GM23338 (cell line): ENCODE measurements around the gene SPATA13. TPM values are rescaled to one million over a fixed set of nuclear protein-coding genes. Genes with fewer than 3 reads are reported as not detected.

ENCODE experiments used
- ATAC-seq: fragments of 200-7000 bp; cut with Tn5 transposase; 3 replicates; pipeline ENCODE4 v1.9.1; 2020
- DNase-seq: peaks from one replicate; pipeline ENCODE4 v3.0.0-alpha.2; 2015; ENCODE audit warnings: low spot score
- H2AFZ ChIP-seq: fragments of 200-600 bp; sonication (generic); 2 replicates; pipeline ENCODE4 v1.8.0; 2016; ENCODE audit warnings: antibody characterized with exemption, mild to moderate bottlenecking, moderate library complexity
- H3F3A ChIP-seq: fragments of 200-600 bp; sonication (generic); replicated peaks from 2 replicates; pipeline ENCODE4 v1.8.0; 2017; ENCODE audit warnings: antibody characterized with exemption, mixed run types, low read depth
- H3K27ac ChIP-seq: fragments of 200-600 bp; sonication (generic); 2 replicates; pipeline ENCODE4 v1.6.1; 2016; ENCODE audit warnings: low read depth
- H3K27me3 ChIP-seq: fragments of 200-600 bp; sonication (generic); 2 replicates; pipeline ENCODE4 v1.8.0; 2016; ENCODE audit warnings: mild to moderate bottlenecking, mixed run types, moderate library complexity; ENCODE audit not compliant: insufficient read depth
- H3K36me3 ChIP-seq: fragments of 200-600 bp; sonication (generic); 2 replicates; pipeline ENCODE4 v1.8.0; 2016; ENCODE audit warnings: mild to moderate bottlenecking; ENCODE audit not compliant: insufficient read depth
- H3K4me1 ChIP-seq: fragments of 200-600 bp; sonication (generic); 2 replicates; pipeline ENCODE4 v1.8.0; 2016; ENCODE audit warnings: mild to moderate bottlenecking, moderate library complexity; ENCODE audit not compliant: insufficient read depth
- H3K4me2 ChIP-seq: fragments of 200-600 bp; sonication (generic); 2 replicates; pipeline ENCODE4 v1.7.1; 2017; ENCODE audit warnings: mixed run types
- H3K4me3 ChIP-seq: fragments of 200-600 bp; sonication (generic); 2 replicates; pipeline ENCODE4 v1.6.1; 2016; ENCODE audit warnings: mixed run types
- H3K79me2 ChIP-seq: fragments of 200-600 bp; sonication (generic); replicated peaks from 2 replicates; pipeline ENCODE4 v1.8.0; 2017; ENCODE audit warnings: mild to moderate bottlenecking; ENCODE audit not compliant: insufficient read depth
- H3K9me2 ChIP-seq: fragments of 200-600 bp; sonication (generic); 2 replicates; pipeline ENCODE4 v1.8.0; 2017; ENCODE audit not compliant: insufficient read depth
- H4K20me1 ChIP-seq: fragments of 200-600 bp; sonication (generic); replicated peaks from 2 replicates; pipeline ENCODE4 v1.8.0; 2017; ENCODE audit warnings: mild to moderate bottlenecking; ENCODE audit not compliant: insufficient read depth
- H3K27ac Mint-ChIP-seq: 2 replicates; pipeline ENCODE4 v1.8.0; 2020; ENCODE audit warnings: inconsistent platforms, mild to moderate bottlenecking, moderate library complexity, mixed read lengths
- H3K27me3 Mint-ChIP-seq: 3 replicates; pipeline ENCODE4 v1.8.0; 2022; ENCODE audit warnings: low read depth, mild to moderate bottlenecking, moderate library complexity, mixed read lengths, inconsistent platforms; ENCODE audit not compliant: insufficient read depth, poor library complexity
- H3K36me3 Mint-ChIP-seq: 3 replicates; pipeline ENCODE4 v1.8.0; 2021; ENCODE audit warnings: low read depth, mild to moderate bottlenecking, inconsistent platforms, moderate library complexity, mixed read lengths
- H3K4me1 Mint-ChIP-seq: 3 replicates; pipeline ENCODE4 v1.8.0; 2020; ENCODE audit warnings: mild to moderate bottlenecking, inconsistent platforms, mixed read lengths
- H3K4me3 Mint-ChIP-seq: 3 replicates; pipeline ENCODE4 v1.8.0; 2021; ENCODE audit warnings: moderate library complexity, mild to moderate bottlenecking, inconsistent platforms, mixed read lengths
- H3K9me3 Mint-ChIP-seq: 3 replicates; pipeline ENCODE4 v1.8.0; 2020; ENCODE audit warnings: moderate library complexity, mild to moderate bottlenecking, inconsistent platforms, mixed read lengths
- CREB1 ChIP-seq: fragments of 250-450 bp; sonication (Bioruptor Pico); IDR thresholded peaks from 2 replicates; pipeline ENCODE4 v1.5.0; 2020; ENCODE audit warnings: low read depth, mild to moderate bottlenecking, moderate library complexity
- EZH2 ChIP-seq: fragments of 200-600 bp; sonication (generic); IDR thresholded peaks from one replicate; pipeline ENCODE4 v1.8.0; 2017; ENCODE audit warnings: antibody characterized with exemption, mild to moderate bottlenecking, low read depth; ENCODE audit not compliant: unreplicated experiment
- EZH2phosphoT487 ChIP-seq: fragments of 200-600 bp; sonication (generic); IDR thresholded peaks from one replicate; pipeline ENCODE4 v1.8.1; 2018; ENCODE audit warnings: antibody characterized with exemption; ENCODE audit not compliant: unreplicated experiment
- JUNB ChIP-seq: IDR thresholded peaks from one replicate; pipeline ENCODE4 v1.6.1; 2016; ENCODE audit warnings: antibody characterized with exemption; ENCODE audit not compliant: unreplicated experiment
- NANOG ChIP-seq: IDR thresholded peaks from 2 replicates; pipeline ENCODE4 v1.6.1; 2016; ENCODE audit warnings: antibody characterized with exemption, borderline replicate concordance
- POLR2AphosphoS5 ChIP-seq: IDR thresholded peaks from 2 replicates; pipeline ENCODE4 v1.6.1; 2016; ENCODE audit warnings: antibody characterized with exemption, low read depth
- STAT1 ChIP-seq: IDR thresholded peaks from one replicate; pipeline ENCODE4 v1.6.1; 2016; ENCODE audit warnings: antibody characterized with exemption; ENCODE audit not compliant: unreplicated experiment
- ZNF114 ChIP-seq: fragments of 250-450 bp; sonication (Bioruptor Pico); IDR thresholded peaks from 2 replicates; pipeline ENCODE4 v1.5.0; 2020; ENCODE audit warnings: mild to moderate bottlenecking, moderate library complexity
- ZNF331 ChIP-seq: fragments of 250-450 bp; sonication (Bioruptor Pico); IDR thresholded peaks from 2 replicates; pipeline ENCODE4 v1.5.0; 2020; ENCODE audit warnings: low read depth, mild to moderate bottlenecking, moderate library complexity
- polyA plus RNA-seq: library from polyadenylated mRNA; unstranded; fragments of >200 nt; fragmentation: Nextera tagmentation; extraction: Ambion mirVana; gene quantifications from 2 replicates; pipeline ENCODE4 v1.2.1, GENCODE V29; 2016
- total RNA-seq: library from RNA; depleted of rRNA; stranded (reverse); fragments of >200 nt; shearing (Covaris generic); gene quantifications from 2 replicates; pipeline ENCODE4 v1.2.3, GENCODE V29; 2014
- TF ChIP-seq, protein P1 (sequence below): IDR thresholded peaks from one replicate; pipeline ENCODE4 v1.6.1; 2018; ENCODE audit warnings: antibody characterized with exemption; ENCODE audit not compliant: unreplicated experiment
- TF ChIP-seq, protein P2 (sequence below), 2 experiments: fragments of 200-600 bp in 1 of 2; sonication (generic) in 1 of 2; conservative IDR thresholded peaks; 2 replicates each; pipeline versions ENCODE4 v1.5.1 to v1.6.1; 2016 to 2017; ENCODE audit warnings: antibody characterized with exemption in 2 of 2, low read depth in 2 of 2, mild to moderate bottlenecking in 2 of 2, moderate library complexity in 1 of 2
- TF ChIP-seq, protein P3 (sequence below): IDR thresholded peaks from 2 replicates; pipeline ENCODE4 v1.6.1; 2016; ENCODE audit warnings: antibody characterized with exemption
- TF ChIP-seq, protein P4 (sequence below): fragments of 250-450 bp; sonication (Bioruptor Pico); IDR thresholded peaks from 2 replicates; pipeline ENCODE4 v1.5.0; 2020; ENCODE audit warnings: mild to moderate bottlenecking, moderate library complexity

SPATA13 gene
- total and polyA plus RNA-seq, 2 experiments from 2014 or later: 11.9 to 45.7 TPM

GRCh38 chr13:24348385-24348784 is 187.9 kb downstream of the SPATA13 start:
- no peak overlapping the region for H3K27ac Mint-ChIP-seq
- ATAC-seq (no peak), DNase-seq (no peak)
- Histone ChIP-seq H3K4me2 (no peak overlapping the region), H3K36me3 (no peaks in the 10 kb centered on the region), H3K27ac (no peak overlapping the region), H3K79me2 (no peaks in the 10 kb centered on the region), H3K9me2 (no peaks in the 10 kb centered on the region), H3K27me3 (no peaks in the 10 kb centered on the region), H3K4me3 (no peak overlapping the region), H2AFZ (no peak overlapping the region), H4K20me1 (no peaks in the 10 kb centered on the region), H3K4me1 (no peaks in the 10 kb centered on the region), H3F3A (no peaks in the 10 kb centered on the region)
- H3K36me3 Mint-ChIP-seq: no peaks in the 10 kb centered on the region
- H3K9me3 Mint-ChIP-seq: no peaks in the 10 kb centered on the region
- H3K27me3 Mint-ChIP-seq: peaks cover 3% of the 10 kb centered on the region
- H3K4me3 Mint-ChIP-seq: no peak overlapping the region
- no peaks in the 10 kb centered on the region for H3K4me1 Mint-ChIP-seq
- TF ChIP-seq, protein P1, sequence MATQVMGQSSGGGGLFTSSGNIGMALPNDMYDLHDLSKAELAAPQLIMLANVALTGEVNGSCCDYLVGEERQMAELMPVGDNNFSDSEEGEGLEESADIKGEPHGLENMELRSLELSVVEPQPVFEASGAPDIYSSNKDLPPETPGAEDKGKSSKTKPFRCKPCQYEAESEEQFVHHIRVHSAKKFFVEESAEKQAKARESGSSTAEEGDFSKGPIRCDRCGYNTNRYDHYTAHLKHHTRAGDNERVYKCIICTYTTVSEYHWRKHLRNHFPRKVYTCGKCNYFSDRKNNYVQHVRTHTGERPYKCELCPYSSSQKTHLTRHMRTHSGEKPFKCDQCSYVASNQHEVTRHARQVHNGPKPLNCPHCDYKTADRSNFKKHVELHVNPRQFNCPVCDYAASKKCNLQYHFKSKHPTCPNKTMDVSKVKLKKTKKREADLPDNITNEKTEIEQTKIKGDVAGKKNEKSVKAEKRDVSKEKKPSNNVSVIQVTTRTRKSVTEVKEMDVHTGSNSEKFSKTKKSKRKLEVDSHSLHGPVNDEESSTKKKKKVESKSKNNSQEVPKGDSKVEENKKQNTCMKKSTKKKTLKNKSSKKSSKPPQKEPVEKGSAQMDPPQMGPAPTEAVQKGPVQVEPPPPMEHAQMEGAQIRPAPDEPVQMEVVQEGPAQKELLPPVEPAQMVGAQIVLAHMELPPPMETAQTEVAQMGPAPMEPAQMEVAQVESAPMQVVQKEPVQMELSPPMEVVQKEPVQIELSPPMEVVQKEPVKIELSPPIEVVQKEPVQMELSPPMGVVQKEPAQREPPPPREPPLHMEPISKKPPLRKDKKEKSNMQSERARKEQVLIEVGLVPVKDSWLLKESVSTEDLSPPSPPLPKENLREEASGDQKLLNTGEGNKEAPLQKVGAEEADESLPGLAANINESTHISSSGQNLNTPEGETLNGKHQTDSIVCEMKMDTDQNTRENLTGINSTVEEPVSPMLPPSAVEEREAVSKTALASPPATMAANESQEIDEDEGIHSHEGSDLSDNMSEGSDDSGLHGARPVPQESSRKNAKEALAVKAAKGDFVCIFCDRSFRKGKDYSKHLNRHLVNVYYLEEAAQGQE: no peak
- no peak for TF ChIP-seq ZNF114 (CRISPR knock-in tag)
- TF ChIP-seq, protein P2, sequence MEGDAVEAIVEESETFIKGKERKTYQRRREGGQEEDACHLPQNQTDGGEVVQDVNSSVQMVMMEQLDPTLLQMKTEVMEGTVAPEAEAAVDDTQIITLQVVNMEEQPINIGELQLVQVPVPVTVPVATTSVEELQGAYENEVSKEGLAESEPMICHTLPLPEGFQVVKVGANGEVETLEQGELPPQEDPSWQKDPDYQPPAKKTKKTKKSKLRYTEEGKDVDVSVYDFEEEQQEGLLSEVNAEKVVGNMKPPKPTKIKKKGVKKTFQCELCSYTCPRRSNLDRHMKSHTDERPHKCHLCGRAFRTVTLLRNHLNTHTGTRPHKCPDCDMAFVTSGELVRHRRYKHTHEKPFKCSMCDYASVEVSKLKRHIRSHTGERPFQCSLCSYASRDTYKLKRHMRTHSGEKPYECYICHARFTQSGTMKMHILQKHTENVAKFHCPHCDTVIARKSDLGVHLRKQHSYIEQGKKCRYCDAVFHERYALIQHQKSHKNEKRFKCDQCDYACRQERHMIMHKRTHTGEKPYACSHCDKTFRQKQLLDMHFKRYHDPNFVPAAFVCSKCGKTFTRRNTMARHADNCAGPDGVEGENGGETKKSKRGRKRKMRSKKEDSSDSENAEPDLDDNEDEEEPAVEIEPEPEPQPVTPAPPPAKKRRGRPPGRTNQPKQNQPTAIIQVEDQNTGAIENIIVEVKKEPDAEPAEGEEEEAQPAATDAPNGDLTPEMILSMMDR (conservative IDR thresholded peaks at IDR 0.05; ENCODE audit: low read depth in 2 of 2): no peak
- no peak for TF ChIP-seq JUNB
- TF ChIP-seq STAT1: no peak
- TF ChIP-seq POLR2AphosphoS5: no peak
- no peak for TF ChIP-seq EZH2phosphoT487
- TF ChIP-seq, protein P3, sequence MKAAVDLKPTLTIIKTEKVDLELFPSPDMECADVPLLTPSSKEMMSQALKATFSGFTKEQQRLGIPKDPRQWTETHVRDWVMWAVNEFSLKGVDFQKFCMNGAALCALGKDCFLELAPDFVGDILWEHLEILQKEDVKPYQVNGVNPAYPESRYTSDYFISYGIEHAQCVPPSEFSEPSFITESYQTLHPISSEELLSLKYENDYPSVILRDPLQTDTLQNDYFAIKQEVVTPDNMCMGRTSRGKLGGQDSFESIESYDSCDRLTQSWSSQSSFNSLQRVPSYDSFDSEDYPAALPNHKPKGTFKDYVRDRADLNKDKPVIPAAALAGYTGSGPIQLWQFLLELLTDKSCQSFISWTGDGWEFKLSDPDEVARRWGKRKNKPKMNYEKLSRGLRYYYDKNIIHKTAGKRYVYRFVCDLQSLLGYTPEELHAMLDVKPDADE: no peak
- TF ChIP-seq, protein P4, sequence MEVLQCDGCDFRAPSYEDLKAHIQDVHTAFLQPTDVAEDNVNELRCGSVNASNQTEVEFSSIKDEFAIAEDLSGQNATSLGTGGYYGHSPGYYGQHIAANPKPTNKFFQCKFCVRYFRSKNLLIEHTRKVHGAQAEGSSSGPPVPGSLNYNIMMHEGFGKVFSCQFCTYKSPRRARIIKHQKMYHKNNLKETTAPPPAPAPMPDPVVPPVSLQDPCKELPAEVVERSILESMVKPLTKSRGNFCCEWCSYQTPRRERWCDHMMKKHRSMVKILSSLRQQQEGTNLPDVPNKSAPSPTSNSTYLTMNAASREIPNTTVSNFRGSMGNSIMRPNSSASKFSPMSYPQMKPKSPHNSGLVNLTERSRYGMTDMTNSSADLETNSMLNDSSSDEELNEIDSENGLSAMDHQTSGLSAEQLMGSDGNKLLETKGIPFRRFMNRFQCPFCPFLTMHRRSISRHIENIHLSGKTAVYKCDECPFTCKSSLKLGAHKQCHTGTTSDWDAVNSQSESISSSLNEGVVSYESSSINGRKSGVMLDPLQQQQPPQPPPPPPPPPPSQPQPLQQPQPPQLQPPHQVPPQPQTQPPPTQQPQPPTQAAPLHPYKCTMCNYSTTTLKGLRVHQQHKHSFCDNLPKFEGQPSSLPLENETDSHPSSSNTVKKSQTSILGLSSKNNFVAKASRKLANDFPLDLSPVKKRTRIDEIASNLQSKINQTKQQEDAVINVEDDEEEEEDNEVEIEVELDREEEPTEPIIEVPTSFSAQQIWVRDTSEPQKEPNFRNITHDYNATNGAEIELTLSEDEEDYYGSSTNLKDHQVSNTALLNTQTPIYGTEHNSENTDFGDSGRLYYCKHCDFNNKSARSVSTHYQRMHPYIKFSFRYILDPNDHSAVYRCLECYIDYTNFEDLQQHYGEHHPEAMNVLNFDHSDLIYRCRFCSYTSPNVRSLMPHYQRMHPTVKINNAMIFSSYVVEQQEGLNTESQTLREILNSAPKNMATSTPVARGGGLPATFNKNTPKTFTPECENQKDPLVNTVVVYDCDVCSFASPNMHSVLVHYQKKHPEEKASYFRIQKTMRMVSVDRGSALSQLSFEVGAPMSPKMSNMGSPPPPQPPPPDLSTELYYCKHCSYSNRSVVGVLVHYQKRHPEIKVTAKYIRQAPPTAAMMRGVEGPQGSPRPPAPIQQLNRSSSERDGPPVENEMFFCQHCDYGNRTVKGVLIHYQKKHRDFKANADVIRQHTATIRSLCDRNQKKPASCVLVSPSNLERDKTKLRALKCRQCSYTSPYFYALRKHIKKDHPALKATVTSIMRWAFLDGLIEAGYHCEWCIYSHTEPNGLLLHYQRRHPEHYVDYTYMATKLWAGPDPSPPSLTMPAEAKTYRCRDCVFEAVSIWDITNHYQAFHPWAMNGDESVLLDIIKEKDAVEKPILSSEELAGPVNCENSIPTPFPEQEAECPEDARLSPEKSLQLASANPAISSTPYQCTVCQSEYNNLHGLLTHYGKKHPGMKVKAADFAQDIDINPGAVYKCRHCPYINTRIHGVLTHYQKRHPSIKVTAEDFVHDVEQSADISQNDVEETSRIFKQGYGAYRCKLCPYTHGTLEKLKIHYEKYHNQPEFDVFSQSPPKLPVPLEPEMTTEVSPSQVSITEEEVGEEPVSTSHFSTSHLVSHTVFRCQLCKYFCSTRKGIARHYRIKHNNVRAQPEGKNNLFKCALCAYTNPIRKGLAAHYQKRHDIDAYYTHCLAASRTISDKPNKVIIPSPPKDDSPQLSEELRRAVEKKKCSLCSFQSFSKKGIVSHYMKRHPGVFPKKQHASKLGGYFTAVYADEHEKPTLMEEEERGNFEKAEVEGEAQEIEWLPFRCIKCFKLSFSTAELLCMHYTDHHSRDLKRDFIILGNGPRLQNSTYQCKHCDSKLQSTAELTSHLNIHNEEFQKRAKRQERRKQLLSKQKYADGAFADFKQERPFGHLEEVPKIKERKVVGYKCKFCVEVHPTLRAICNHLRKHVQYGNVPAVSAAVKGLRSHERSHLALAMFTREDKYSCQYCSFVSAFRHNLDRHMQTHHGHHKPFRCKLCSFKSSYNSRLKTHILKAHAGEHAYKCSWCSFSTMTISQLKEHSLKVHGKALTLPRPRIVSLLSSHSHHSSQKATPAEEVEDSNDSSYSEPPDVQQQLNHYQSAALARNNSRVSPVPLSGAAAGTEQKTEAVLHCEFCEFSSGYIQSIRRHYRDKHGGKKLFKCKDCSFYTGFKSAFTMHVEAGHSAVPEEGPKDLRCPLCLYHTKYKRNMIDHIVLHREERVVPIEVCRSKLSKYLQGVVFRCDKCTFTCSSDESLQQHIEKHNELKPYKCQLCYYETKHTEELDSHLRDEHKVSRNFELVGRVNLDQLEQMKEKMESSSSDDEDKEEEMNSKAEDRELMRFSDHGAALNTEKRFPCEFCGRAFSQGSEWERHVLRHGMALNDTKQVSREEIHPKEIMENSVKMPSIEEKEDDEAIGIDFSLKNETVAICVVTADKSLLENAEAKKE (CRISPR knock-in tag): no peak
- no peak for TF ChIP-seq NANOG
- no peak for TF ChIP-seq CREB1 (CRISPR knock-in tag)
- no peak for TF ChIP-seq EZH2
- TF ChIP-seq ZNF331: no peak
